Measurements from ENCODE around the gene CYP46A1.

GRCh38 chr14:99732436-99733210, 48.5 kb downstream of the CYP46A1 start:
- TF ChIP-seq, protein P1, sequence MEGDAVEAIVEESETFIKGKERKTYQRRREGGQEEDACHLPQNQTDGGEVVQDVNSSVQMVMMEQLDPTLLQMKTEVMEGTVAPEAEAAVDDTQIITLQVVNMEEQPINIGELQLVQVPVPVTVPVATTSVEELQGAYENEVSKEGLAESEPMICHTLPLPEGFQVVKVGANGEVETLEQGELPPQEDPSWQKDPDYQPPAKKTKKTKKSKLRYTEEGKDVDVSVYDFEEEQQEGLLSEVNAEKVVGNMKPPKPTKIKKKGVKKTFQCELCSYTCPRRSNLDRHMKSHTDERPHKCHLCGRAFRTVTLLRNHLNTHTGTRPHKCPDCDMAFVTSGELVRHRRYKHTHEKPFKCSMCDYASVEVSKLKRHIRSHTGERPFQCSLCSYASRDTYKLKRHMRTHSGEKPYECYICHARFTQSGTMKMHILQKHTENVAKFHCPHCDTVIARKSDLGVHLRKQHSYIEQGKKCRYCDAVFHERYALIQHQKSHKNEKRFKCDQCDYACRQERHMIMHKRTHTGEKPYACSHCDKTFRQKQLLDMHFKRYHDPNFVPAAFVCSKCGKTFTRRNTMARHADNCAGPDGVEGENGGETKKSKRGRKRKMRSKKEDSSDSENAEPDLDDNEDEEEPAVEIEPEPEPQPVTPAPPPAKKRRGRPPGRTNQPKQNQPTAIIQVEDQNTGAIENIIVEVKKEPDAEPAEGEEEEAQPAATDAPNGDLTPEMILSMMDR (conservative IDR thresholded peaks at IDR 0.05 in 1 of 2, IDR thresholded peaks at IDR 0.05 in 1 of 2; ENCODE audit: low read depth in 1 of 2, low read length in 2 of 2) = no peak
- TF ChIP-seq EZH2 (IDR thresholded peaks at IDR 0.05; ENCODE audit: low read length, missing control alignments) = no peak
